ENCODE data around the gene SDK1.

The SDK1 gene

DNA sequence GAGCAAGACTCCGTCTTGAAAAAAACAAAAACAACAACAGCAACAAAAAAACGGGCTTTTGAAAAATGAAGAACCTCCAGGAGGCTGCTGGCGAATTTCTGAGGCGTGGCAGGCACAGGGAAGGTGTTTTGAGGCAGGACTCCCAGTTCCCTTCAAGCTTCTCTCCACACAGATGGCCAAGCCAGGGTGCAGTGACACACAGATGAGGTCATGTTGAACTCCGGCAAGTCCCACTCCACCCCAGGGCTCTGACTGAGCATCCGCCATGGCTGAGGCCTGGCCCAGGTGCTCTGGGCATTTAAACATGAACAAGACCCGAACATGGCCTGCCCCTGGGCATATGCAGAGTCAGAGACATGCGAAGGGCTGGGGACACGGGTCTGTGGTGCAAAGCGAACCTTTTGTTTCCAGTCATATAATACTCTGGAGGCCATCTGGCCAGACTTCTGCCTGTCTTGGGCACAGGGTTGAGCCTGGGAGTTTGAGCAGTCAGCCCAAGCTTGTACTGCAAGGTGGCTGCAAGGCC, 866.4 kb downstream of the SDK1 start:
- H3F3A ChIP-seq (ENCODE audit: control insufficient read depth, insufficient read depth): no peaks in the 10 kb centered on the region
- TF ChIP-seq, protein P1, sequence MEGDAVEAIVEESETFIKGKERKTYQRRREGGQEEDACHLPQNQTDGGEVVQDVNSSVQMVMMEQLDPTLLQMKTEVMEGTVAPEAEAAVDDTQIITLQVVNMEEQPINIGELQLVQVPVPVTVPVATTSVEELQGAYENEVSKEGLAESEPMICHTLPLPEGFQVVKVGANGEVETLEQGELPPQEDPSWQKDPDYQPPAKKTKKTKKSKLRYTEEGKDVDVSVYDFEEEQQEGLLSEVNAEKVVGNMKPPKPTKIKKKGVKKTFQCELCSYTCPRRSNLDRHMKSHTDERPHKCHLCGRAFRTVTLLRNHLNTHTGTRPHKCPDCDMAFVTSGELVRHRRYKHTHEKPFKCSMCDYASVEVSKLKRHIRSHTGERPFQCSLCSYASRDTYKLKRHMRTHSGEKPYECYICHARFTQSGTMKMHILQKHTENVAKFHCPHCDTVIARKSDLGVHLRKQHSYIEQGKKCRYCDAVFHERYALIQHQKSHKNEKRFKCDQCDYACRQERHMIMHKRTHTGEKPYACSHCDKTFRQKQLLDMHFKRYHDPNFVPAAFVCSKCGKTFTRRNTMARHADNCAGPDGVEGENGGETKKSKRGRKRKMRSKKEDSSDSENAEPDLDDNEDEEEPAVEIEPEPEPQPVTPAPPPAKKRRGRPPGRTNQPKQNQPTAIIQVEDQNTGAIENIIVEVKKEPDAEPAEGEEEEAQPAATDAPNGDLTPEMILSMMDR (IDR thresholded peaks at IDR 0.05; ENCODE audit: low read depth, low read length, poor library complexity, severe bottlenecking): no peak
- TF ChIP-seq EZH2phosphoT487 (IDR thresholded peaks at IDR 0.05; ENCODE audit: borderline replicate concordance, low read length): no peak

DNA sequence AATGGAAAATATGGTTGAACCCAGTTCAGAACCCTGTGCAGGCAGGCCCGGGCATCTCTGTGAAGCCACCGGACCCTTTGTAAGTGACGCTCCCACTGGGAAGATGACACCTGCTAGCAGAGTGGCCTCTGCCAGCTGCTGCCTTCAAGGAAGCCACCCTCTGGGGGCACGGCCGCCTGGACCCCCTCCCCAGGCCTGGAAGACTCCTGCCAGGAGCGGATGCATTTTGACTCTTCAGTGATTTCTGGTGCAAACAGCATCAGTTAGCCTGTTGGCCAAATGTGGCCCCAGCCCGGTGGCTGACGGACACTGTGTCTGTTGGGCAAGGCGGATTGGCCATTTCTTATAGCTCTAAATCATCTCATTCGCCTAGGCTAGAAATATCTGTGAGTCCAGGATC, 867.0 kb downstream of the SDK1 start:
- H3K4me3 ChIP-seq (ENCODE audit: low read length): no peak overlapping the region

More for the DNA sequence above, 866.4 kb downstream of the SDK1 start:
- no peaks in the 10 kb centered on the region for H4K20me1 ChIP-seq (ENCODE audit: control insufficient read depth, insufficient read depth, low read depth, low read length)
- H3K9me2 ChIP-seq (replicated peaks; ENCODE audit: control insufficient read depth, low read length): no peaks in the 10 kb centered on the region
- H3K4me3 ChIP-seq (ENCODE audit: low read length): no peak overlapping the region
- no peaks in the 10 kb centered on the region for H3K36me3 ChIP-seq (ENCODE audit: control insufficient read depth, low read length)
- no peak overlapping the region for H3K4me2 ChIP-seq (ENCODE audit: low read length)
- H3K4me1 ChIP-seq (ENCODE audit: control insufficient read depth, low read length): no peaks in the 10 kb centered on the region
- H3K9me3 ChIP-seq (ENCODE audit: control insufficient read depth, insufficient read depth, low read length): peaks cover 22% of the 10 kb centered on the region
- no peaks in the 10 kb centered on the region for H3K79me2 ChIP-seq (ENCODE audit: control insufficient read depth, low read length)
- H3K27me3 ChIP-seq (ENCODE audit: control insufficient read depth, low read length): no peaks in the 10 kb centered on the region
- H3K27ac ChIP-seq (ENCODE audit: low read depth, low read length): no peak overlapping the region

DNA sequence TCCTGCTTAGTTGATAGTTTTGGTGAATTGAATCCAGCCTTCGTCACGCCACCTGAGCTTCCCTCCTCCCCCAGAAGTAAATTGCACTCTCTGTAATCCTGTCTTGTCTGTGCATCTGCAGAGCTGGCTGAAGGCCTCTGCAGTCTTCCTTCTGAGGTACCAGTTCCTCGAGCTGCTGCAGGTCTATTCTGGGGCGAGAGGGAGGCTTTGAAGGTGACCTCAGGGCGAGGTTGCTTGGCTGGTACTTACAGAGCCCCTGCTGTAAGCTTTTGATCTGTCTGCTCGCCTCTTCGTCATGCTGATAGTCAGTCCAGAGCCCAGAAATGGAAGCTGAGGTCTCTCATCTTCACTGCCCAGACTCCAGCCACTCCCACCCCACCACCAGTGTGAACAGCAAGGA, 867.5 kb downstream of the SDK1 start:
- Histone ChIP-seq H3K4me1 (ENCODE audit: control insufficient read depth, low read length) (no peaks in the 10 kb centered on the region), H3K79me2 (ENCODE audit: control insufficient read depth, low read length) (no peaks in the 10 kb centered on the region), H3K9me3 (ENCODE audit: control insufficient read depth, insufficient read depth, low read length) (peaks cover 31% of the 10 kb centered on the region), H3K9me2 (replicated peaks; ENCODE audit: control insufficient read depth, low read length) (no peaks in the 10 kb centered on the region), H3F3A (ENCODE audit: control insufficient read depth, insufficient read depth) (no peaks in the 10 kb centered on the region), H3K4me3 (ENCODE audit: low read length) (no peak overlapping the region), H3K27me3 (ENCODE audit: control insufficient read depth, low read length) (no peaks in the 10 kb centered on the region), H4K20me1 (ENCODE audit: control insufficient read depth, insufficient read depth, low read depth, low read length) (no peaks in the 10 kb centered on the region), H3K4me2 (ENCODE audit: low read length) (no peak overlapping the region), H3K27ac (ENCODE audit: low read depth, low read length) (no peak overlapping the region), H3K36me3 (ENCODE audit: control insufficient read depth, low read length) (no peaks in the 10 kb centered on the region)
- TF ChIP-seq EZH2phosphoT487 (IDR thresholded peaks at IDR 0.05; ENCODE audit: borderline replicate concordance, low read length): no peak
- TF ChIP-seq, protein P1 (IDR thresholded peaks at IDR 0.05; ENCODE audit: low read depth, low read length, poor library complexity, severe bottlenecking): no peak

More for the DNA sequence above, 867.0 kb downstream of the SDK1 start:
- H3K27ac ChIP-seq (ENCODE audit: low read depth, low read length): no peak overlapping the region
- H3K36me3 ChIP-seq (ENCODE audit: control insufficient read depth, low read length): no peaks in the 10 kb centered on the region
- H3F3A ChIP-seq (ENCODE audit: control insufficient read depth, insufficient read depth): no peaks in the 10 kb centered on the region
- TF ChIP-seq, protein P1 (IDR thresholded peaks at IDR 0.05; ENCODE audit: low read depth, low read length, poor library complexity, severe bottlenecking): no peak
- no peak for TF ChIP-seq EZH2phosphoT487 (IDR thresholded peaks at IDR 0.05; ENCODE audit: borderline replicate concordance, low read length)
- H3K27me3 ChIP-seq (ENCODE audit: control insufficient read depth, low read length): no peaks in the 10 kb centered on the region
- no peak overlapping the region for H3K4me2 ChIP-seq (ENCODE audit: low read length)
- H3K9me2 ChIP-seq (replicated peaks; ENCODE audit: control insufficient read depth, low read length): no peaks in the 10 kb centered on the region
- H3K9me3 ChIP-seq (ENCODE audit: control insufficient read depth, insufficient read depth, low read length): peaks cover 26% of the 10 kb centered on the region
- no peaks in the 10 kb centered on the region for H3K4me1 ChIP-seq (ENCODE audit: control insufficient read depth, low read length)
- H3K79me2 ChIP-seq (ENCODE audit: control insufficient read depth, low read length): no peaks in the 10 kb centered on the region
- H4K20me1 ChIP-seq (ENCODE audit: control insufficient read depth, insufficient read depth, low read depth, low read length): no peaks in the 10 kb centered on the region

Data from DOHH2 (cell line).